GM12872 (cell line): Measurements from ENCODE around the gene SPINK5.

ENCODE experiments used
- CTCF ChIP-seq: IDR thresholded peaks from 3 replicates; pipeline ENCODE4 v1.5.1; 2011; ENCODE audit warnings: low read depth, mild to moderate bottlenecking, low read length, moderate library complexity; ENCODE audit not compliant: insufficient read depth

Gene SPINK5

GRCh38 chr5:148163345-148163744 lies 99.6 kb downstream of the SPINK5 start:
- peak; percentile 24; the same call in 1 of the 3 replicates for TF ChIP-seq CTCF

GRCh38 chr5:148166550-148167283 lies 102.9 kb downstream of the SPINK5 start:
- TF ChIP-seq CTCF: no peak

GRCh38 chr5:148168246-148168645 lies 104.5 kb downstream of the SPINK5 start, which contains the start of gene SPINK14:
SPINK14 (plus strand) TSS chr5:148168546; CDS start chr5:148169733, 1,187 bp downstream.
- no peak for TF ChIP-seq CTCF

- TF ChIP-seq CTCF: no peak
Measured at GRCh38 chr5:148172377-148172776, 108.6 kb downstream of the SPINK5 start.

- no peak for TF ChIP-seq CTCF
Measured at GRCh38 chr5:148176480-148176879, 112.7 kb downstream of the SPINK5 start.

GRCh38 chr5:148177207-148177606 lies 113.4 kb downstream of the SPINK5 start:
- no peak for TF ChIP-seq CTCF

GRCh38 chr5:148179234-148179824 lies 115.5 kb downstream of the SPINK5 start:
- TF ChIP-seq CTCF: peak; percentile 54
